HEK293 (cell line): ENCODE measurements around the gene FBXO28.

Experiments used
- CTCF ChIA-PET: fragments of 350-600 bp; formaldehyde crosslinking; extraction: SDS; loops from one replicate; lab custom pipeline; 2021; ENCODE audit warnings: antibody characterized with exemption; lab: Yijun Ruan, JAX
- POLR2A ChIA-PET: fragments of 300-600 bp; formaldehyde crosslinking; extraction: SDS; loops from one replicate; lab custom pipeline; 2020; ENCODE audit warnings: antibody characterized with exemption, inconsistent platforms; lab: Yijun Ruan, JAX
- H3K27ac ChIP-seq: fragments of 200-500 bp; sonication (Bioruptor generic); 2 replicates; pipeline ENCODE4 v1.5.1; 2014; ENCODE audit warnings: low read depth, low read length, control low read depth, inconsistent platforms; ENCODE audit errors: extremely low read depth
- H3K36me3 ChIP-seq, 2 experiments: fragments of 200-500 bp in 1 of 2; sonication (Bioruptor generic) in 1 of 2; 1 replicate in 1 of 2; 2 replicates in 1 of 2; pipeline ENCODE4 v1.5.1; 2014 to 2017; ENCODE audit warnings: inconsistent platforms in 2 of 2, low read length in 2 of 2; ENCODE audit not compliant: control insufficient read depth in 2 of 2, insufficient read depth in 1 of 2
- H3K4me1 ChIP-seq: fragments of 200-500 bp; sonication (Bioruptor generic); 2 replicates; pipeline ENCODE4 v1.5.1; 2014; ENCODE audit warnings: mild to moderate bottlenecking, low read length, inconsistent platforms; ENCODE audit not compliant: control insufficient read depth, insufficient read depth
- H3K4me3 ChIP-seq: 2 replicates; pipeline ENCODE4 v1.5.1; 2011; ENCODE audit warnings: low read depth, mild to moderate bottlenecking, control low read depth, low read length, moderate library complexity
- H3K9me3 ChIP-seq: fragments of 200-500 bp; sonication (Bioruptor generic); 2 replicates; pipeline ENCODE4 v1.5.1; 2014; ENCODE audit warnings: low read depth, low read length, inconsistent platforms; ENCODE audit not compliant: control insufficient read depth, insufficient read depth
- MYNN ChIP-seq: fragments of 450-650 bp; formaldehyde crosslinking; IDR thresholded peaks from 2 replicates; pipeline ENCODE4 v1.5.1; 2016; ENCODE audit warnings: missing biosample characterization, missing genetic modification characterization, borderline replicate concordance
- MZF1 ChIP-seq: fragments of 450-650 bp; formaldehyde crosslinking; IDR thresholded peaks from 2 replicates; pipeline ENCODE4 v1.5.1; 2017; ENCODE audit warnings: missing biosample characterization, missing genetic modification characterization, borderline replicate concordance
- PRDM1 ChIP-seq: fragments of 450-650 bp; formaldehyde crosslinking; IDR thresholded peaks from 2 replicates; pipeline ENCODE4; 2016; ENCODE audit warnings: missing biosample characterization, missing genetic modification characterization
- SALL2 ChIP-seq: fragments of 450-650 bp; formaldehyde crosslinking; IDR thresholded peaks from 2 replicates; pipeline ENCODE4 v1.5.0; 2017; ENCODE audit warnings: missing biosample characterization, mild to moderate bottlenecking, missing genetic modification characterization, borderline replicate concordance
- ZBTB17 ChIP-seq: fragments of 450-650 bp; formaldehyde crosslinking; IDR thresholded peaks from 2 replicates; pipeline ENCODE4 v1.5.1; 2016; ENCODE audit warnings: missing biosample characterization, missing genetic modification characterization
- ZBTB26 ChIP-seq: fragments of 450-650 bp; formaldehyde crosslinking; optimal IDR thresholded peaks from 2 replicates; pipeline ENCODE3; 2016; ENCODE audit warnings: missing biosample characterization, mild to moderate bottlenecking, missing genetic modification characterization
- ZNF114 ChIP-seq: fragments of 450-650 bp; formaldehyde crosslinking; IDR thresholded peaks from 2 replicates; pipeline ENCODE4 v1.5.0; 2017; ENCODE audit warnings: missing biosample characterization, missing genetic modification characterization
- ZNF292 ChIP-seq: fragments of 450-650 bp; formaldehyde crosslinking; IDR thresholded peaks from 2 replicates; pipeline ENCODE4 v1.5.1; 2016; ENCODE audit warnings: low read depth, missing biosample characterization, missing genetic modification characterization, borderline replicate concordance
- ZNF37A ChIP-seq: fragments of 450-650 bp; IDR thresholded peaks from 2 replicates; pipeline ENCODE4 v1.5.1; 2018; ENCODE audit warnings: missing biosample characterization, missing genetic modification characterization
- ZNF404 ChIP-seq: fragments of 450-650 bp; formaldehyde crosslinking; IDR thresholded peaks from 2 replicates; pipeline ENCODE4 v1.5.1; 2017; ENCODE audit warnings: missing biosample characterization, missing genetic modification characterization
- ZNF473 ChIP-seq: fragments of 450-650 bp; formaldehyde crosslinking; IDR thresholded peaks from 2 replicates; pipeline ENCODE4 v1.5.1; 2017; ENCODE audit warnings: missing biosample characterization, missing genetic modification characterization
- ZNF529 ChIP-seq: fragments of 450-650 bp; formaldehyde crosslinking; IDR thresholded peaks from 2 replicates; pipeline ENCODE4 v1.5.1; 2017; ENCODE audit warnings: missing genetic modification characterization, missing biosample characterization; ENCODE audit not compliant: insufficient replicate concordance
- ZNF600 ChIP-seq: fragments of 450-650 bp; formaldehyde crosslinking; IDR thresholded peaks from 2 replicates; pipeline ENCODE4 v1.5.1; 2016; ENCODE audit warnings: missing biosample characterization, missing genetic modification characterization
- ZNF624 ChIP-seq: fragments of 450-650 bp; formaldehyde crosslinking; IDR thresholded peaks from 2 replicates; pipeline ENCODE4 v1.5.1; 2017; ENCODE audit warnings: missing biosample characterization, missing genetic modification characterization
- ZSCAN23 ChIP-seq: fragments of 450-650 bp; formaldehyde crosslinking; IDR thresholded peaks from 2 replicates; pipeline ENCODE4 v1.5.1; 2016; ENCODE audit warnings: missing biosample characterization, missing genetic modification characterization
- TF ChIP-seq, protein P1 (sequence below): fragments of 450-650 bp; formaldehyde crosslinking; IDR thresholded peaks from 2 replicates; pipeline ENCODE4 v1.5.1; 2016; ENCODE audit warnings: missing biosample characterization, missing genetic modification characterization
- TF ChIP-seq, protein P2 (sequence below): fragments of 450-650 bp; formaldehyde crosslinking; IDR thresholded peaks from 2 replicates; pipeline ENCODE4; 2016; ENCODE audit warnings: missing biosample characterization, missing genetic modification characterization
- TF ChIP-seq, protein P3 (sequence below): fragments of 450-650 bp; formaldehyde crosslinking; IDR thresholded peaks from 2 replicates; pipeline ENCODE4 v1.5.1; 2017; ENCODE audit warnings: missing biosample characterization, missing genetic modification characterization
- TF ChIP-seq, protein P4 (sequence below): fragments of 450-650 bp; formaldehyde crosslinking; IDR thresholded peaks from 2 replicates; pipeline ENCODE4 v1.5.1; 2016; ENCODE audit warnings: missing biosample characterization, missing genetic modification characterization
- TF ChIP-seq, protein P5 (sequence below): IDR thresholded peaks from 2 replicates; pipeline ENCODE4 v1.6.1; 2011; ENCODE audit warnings: mild to moderate bottlenecking, low read depth, low read length, borderline replicate concordance

The FBXO28 gene

GRCh38 chr1:224189561-224189960, 75.7 kb downstream of the FBXO28 start:
- Histone ChIP-seq H3K4me1 (peaks cover 3% of the 10 kb centered on the region; the same call in 1 of the 2 replicates), H3K36me3 (peaks cover 68 to 76% of the 10 kb centered on the region in 2 experiments), H3K27ac (no peak overlapping the region), H3K4me3 (no peak overlapping the region), H3K9me3 (no peaks in the 10 kb centered on the region)
- ChIA-PET CTCF (interaction anchor here (0.7 to 1.0 kb wide), 2 partner anchors 19 to 51 kb away, joined by 3 read pairs; no protein-coding TSS in a partner anchor), POLR2A (no interaction called here)
- no peak for TF ChIP-seq ZNF37A
- TF ChIP-seq, protein P1, sequence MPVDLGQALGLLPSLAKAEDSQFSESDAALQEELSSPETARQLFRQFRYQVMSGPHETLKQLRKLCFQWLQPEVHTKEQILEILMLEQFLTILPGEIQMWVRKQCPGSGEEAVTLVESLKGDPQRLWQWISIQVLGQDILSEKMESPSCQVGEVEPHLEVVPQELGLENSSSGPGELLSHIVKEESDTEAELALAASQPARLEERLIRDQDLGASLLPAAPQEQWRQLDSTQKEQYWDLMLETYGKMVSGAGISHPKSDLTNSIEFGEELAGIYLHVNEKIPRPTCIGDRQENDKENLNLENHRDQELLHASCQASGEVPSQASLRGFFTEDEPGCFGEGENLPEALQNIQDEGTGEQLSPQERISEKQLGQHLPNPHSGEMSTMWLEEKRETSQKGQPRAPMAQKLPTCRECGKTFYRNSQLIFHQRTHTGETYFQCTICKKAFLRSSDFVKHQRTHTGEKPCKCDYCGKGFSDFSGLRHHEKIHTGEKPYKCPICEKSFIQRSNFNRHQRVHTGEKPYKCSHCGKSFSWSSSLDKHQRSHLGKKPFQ (tag by site-specific recombination) = no peak
- TF ChIP-seq SALL2 (tag by site-specific recombination) = no peak
- no peak for TF ChIP-seq ZSCAN23 (tag by site-specific recombination)
- TF ChIP-seq, protein P2, sequence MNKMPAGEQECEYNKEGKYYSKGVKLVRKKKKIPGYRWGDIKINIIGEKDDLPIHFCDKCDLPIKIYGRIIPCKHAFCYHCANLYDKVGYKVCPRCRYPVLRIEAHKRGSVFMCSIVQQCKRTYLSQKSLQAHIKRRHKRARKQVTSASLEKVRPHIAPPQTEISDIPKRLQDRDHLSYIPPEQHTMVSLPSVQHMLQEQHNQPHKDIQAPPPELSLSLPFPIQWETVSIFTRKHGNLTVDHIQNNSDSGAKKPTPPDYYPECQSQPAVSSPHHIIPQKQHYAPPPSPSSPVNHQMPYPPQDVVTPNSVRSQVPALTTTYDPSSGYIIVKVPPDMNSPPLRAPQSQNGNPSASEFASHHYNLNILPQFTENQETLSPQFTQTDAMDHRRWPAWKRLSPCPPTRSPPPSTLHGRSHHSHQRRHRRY (tag by site-specific recombination) = no peak
- TF ChIP-seq, protein P3, sequence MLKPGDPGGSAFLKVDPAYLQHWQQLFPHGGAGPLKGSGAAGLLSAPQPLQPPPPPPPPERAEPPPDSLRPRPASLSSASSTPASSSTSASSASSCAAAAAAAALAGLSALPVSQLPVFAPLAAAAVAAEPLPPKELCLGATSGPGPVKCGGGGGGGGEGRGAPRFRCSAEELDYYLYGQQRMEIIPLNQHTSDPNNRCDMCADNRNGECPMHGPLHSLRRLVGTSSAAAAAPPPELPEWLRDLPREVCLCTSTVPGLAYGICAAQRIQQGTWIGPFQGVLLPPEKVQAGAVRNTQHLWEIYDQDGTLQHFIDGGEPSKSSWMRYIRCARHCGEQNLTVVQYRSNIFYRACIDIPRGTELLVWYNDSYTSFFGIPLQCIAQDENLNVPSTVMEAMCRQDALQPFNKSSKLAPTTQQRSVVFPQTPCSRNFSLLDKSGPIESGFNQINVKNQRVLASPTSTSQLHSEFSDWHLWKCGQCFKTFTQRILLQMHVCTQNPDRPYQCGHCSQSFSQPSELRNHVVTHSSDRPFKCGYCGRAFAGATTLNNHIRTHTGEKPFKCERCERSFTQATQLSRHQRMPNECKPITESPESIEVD (tag by site-specific recombination) = 0 out of 2 replicates have a peak, but pooled peaks have one; percentile 58
- no peak for TF ChIP-seq ZNF529
- TF ChIP-seq ZNF404 (tag by site-specific recombination) = no peak
- TF ChIP-seq ZNF600 (tag by site-specific recombination) = 0 out of 2 replicates have a peak, but pooled peaks have one; percentile 35
- no peak for TF ChIP-seq ZBTB17

- ChIA-PET POLR2A (interaction anchor here (1.5 to 2.7 kb wide), 2 partner anchors 8 to 9 kb away, joined by 3 to 13 read pairs; partner anchors contain the start of gene DEGS1), CTCF (interaction anchor here (0.5 to 0.9 kb wide), 3 partner anchors 128 to 379 kb away, joined by 3 read pairs; no protein-coding TSS in a partner anchor)
- peaks cover 52% of the 10 kb centered on the region in 2 experiments for H3K36me3 ChIP-seq
- no peak overlapping the region for H3K27ac ChIP-seq
- H3K4me3 ChIP-seq = no peak overlapping the region
- H3K4me1 ChIP-seq = no peaks in the 10 kb centered on the region
- no peaks in the 10 kb centered on the region for H3K9me3 ChIP-seq
- TF ChIP-seq ZNF624 (no peak), MYNN (tag by site-specific recombination) (peak; percentile 68; the same call in 1 of the 2 replicates), ZNF114 (tag by site-specific recombination) (no peak), ZNF473 (tag by site-specific recombination) (no peak), MZF1 (tag by site-specific recombination) (no peak)
These were observed 78.3 kb downstream of the FBXO28 start for GRCh38 chr1:224192082-224192788.

- Histone ChIP-seq H3K36me3 (peaks cover 40 to 42% of the 10 kb centered on the region in 2 experiments), H3K4me3 (no peak overlapping the region), H3K9me3 (no peaks in the 10 kb centered on the region), H3K4me1 (no peaks in the 10 kb centered on the region), H3K27ac (no peak overlapping the region)
- ChIA-PET CTCF (interaction anchor here (0.6 to 1.1 kb wide), 4 partner anchors 8 to 320 kb away, joined by 3 read pairs; no protein-coding TSS in a partner anchor), POLR2A (interaction anchor here (0.6 to 2.7 kb wide), 4 partner anchors 9 to 60 kb away, joined by 3 to 13 read pairs (median 4); partner anchors contain the start of gene DEGS1)
- TF ChIP-seq, protein P4, sequence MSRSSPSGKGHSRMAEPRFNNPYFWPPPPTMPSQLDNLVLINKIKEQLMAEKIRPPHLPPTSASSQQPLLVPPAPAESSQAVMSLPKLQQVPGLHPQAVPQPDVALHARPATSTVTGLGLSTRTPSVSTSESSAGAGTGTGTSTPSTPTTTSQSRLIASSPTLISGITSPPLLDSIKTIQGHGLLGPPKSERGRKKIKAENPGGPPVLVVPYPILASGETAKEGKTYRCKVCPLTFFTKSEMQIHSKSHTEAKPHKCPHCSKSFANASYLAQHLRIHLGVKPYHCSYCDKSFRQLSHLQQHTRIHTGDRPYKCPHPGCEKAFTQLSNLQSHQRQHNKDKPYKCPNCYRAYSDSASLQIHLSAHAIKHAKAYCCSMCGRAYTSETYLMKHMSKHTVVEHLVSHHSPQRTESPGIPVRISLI (tag by site-specific recombination) = peak; percentile 85; the same call in 1 of the 2 replicates
- TF ChIP-seq ZBTB26 (tag by site-specific recombination) (no peak), ZNF292 (no peak), PRDM1 (tag by site-specific recombination) (0 out of 2 replicates have a peak, but pooled peaks have one; percentile 30)
- TF ChIP-seq, protein P5, sequence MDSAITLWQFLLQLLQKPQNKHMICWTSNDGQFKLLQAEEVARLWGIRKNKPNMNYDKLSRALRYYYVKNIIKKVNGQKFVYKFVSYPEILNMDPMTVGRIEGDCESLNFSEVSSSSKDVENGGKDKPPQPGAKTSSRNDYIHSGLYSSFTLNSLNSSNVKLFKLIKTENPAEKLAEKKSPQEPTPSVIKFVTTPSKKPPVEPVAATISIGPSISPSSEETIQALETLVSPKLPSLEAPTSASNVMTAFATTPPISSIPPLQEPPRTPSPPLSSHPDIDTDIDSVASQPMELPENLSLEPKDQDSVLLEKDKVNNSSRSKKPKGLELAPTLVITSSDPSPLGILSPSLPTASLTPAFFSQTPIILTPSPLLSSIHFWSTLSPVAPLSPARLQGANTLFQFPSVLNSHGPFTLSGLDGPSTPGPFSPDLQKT = no peak
These were observed 79.5 kb downstream of the FBXO28 start for GRCh38 chr1:224193319-224193966.
